K562 (cell line): ENCODE measurements around the gene PIP5K1B. TPM values are rescaled to one million over a fixed set of nuclear protein-coding genes. Genes with fewer than 3 reads are reported as not detected.

Source experiments
- CBFA2T2 ChIP-seq: fragments of 450-650 bp; conservative IDR thresholded peaks from 2 replicates; pipeline ENCODE4 v1.6.1; 2017; ENCODE audit warnings: mild to moderate bottlenecking
- FIP1L1 ChIP-seq: fragments of 200-400 bp; formaldehyde crosslinking; IDR thresholded peaks from 2 replicates; pipeline ENCODE4 v1.6.1; 2018; ENCODE audit warnings: mild to moderate bottlenecking, low read depth, low read length; ENCODE audit not compliant: poor library complexity, severe bottlenecking
- HNRNPK ChIP-seq: fragments of 200-400 bp; formaldehyde crosslinking; IDR thresholded peaks from one replicate; pipeline ENCODE4 v1.6.1; 2018; ENCODE audit warnings: mild to moderate bottlenecking, low read depth, low read length; ENCODE audit not compliant: poor library complexity, severe bottlenecking
- IRF9 ChIP-seq: fragments of 450-650 bp; IDR thresholded peaks from 2 replicates; pipeline ENCODE4 v1.6.1; 2016; ENCODE audit warnings: missing biosample characterization, missing genetic modification characterization
- MAFF ChIP-seq: IDR thresholded peaks from 2 replicates; pipeline ENCODE4 v1.6.1; 2012; ENCODE audit warnings: low read length, improper control_type of control experiment
- MEIS2 ChIP-seq: fragments of 450-650 bp; IDR thresholded peaks from 2 replicates; pipeline ENCODE4 v1.6.1; 2014; ENCODE audit warnings: mild to moderate bottlenecking; ENCODE audit not compliant: partially characterized antibody
- MTA2 ChIP-seq: fragments of 450-650 bp; IDR thresholded peaks from 2 replicates; pipeline ENCODE4 v1.6.1; 2016; ENCODE audit warnings: low read depth
- NCOR1 ChIP-seq: fragments of 450-650 bp; IDR thresholded peaks from 2 replicates; pipeline ENCODE4 v1.6.1; 2016; ENCODE audit warnings: mild to moderate bottlenecking, moderate library complexity
- NFIC ChIP-seq: fragments of 450-650 bp; IDR thresholded peaks from 2 replicates; pipeline ENCODE4 v1.6.1; 2017; ENCODE audit warnings: mild to moderate bottlenecking, inconsistent platforms
- NFXL1 ChIP-seq: fragments of 450-650 bp; formaldehyde crosslinking; IDR thresholded peaks from 2 replicates; pipeline ENCODE4 v1.4.0; 2021; ENCODE audit warnings: mild to moderate bottlenecking
- PPARD ChIP-seq: fragments of 250-450 bp; sonication (Bioruptor Pico); IDR thresholded peaks from 2 replicates; pipeline ENCODE4 v1.8.0; 2022; ENCODE audit warnings: inconsistent platforms, mild to moderate bottlenecking, moderate library complexity
- PTRF ChIP-seq: fragments of 450-650 bp; IDR thresholded peaks from 2 replicates; pipeline ENCODE4 v1.6.1; 2016; ENCODE audit warnings: mild to moderate bottlenecking, missing genetic modification characterization, missing compliant biosample characterization
- RAD21 ChIP-seq, 2 experiments: fragments of 250-450 bp in 1 of 2; fragments of 450-650 bp in 1 of 2; sonication (Bioruptor Pico) in 1 of 2; formaldehyde crosslinking in 1 of 2; IDR thresholded peaks in 1 of 2; conservative IDR thresholded peaks in 1 of 2; 2 replicates each; pipeline versions ENCODE4 v1.4.0 to v1.8.0; 2020 to 2022; ENCODE audit warnings: mild to moderate bottlenecking in 2 of 2, moderate library complexity in 1 of 2
- RAD51 ChIP-seq: fragments of 450-650 bp; IDR thresholded peaks from 2 replicates; pipeline ENCODE4 v1.7.1; 2016; ENCODE audit warnings: low read depth, mild to moderate bottlenecking, borderline replicate concordance
- SMARCA5 ChIP-seq: fragments of 450-650 bp; IDR thresholded peaks from 2 replicates; pipeline ENCODE4 v1.6.1; 2016
- SNRNP70 ChIP-seq: fragments of 200-400 bp; formaldehyde crosslinking; optimal IDR thresholded peaks from 2 replicates; pipeline ENCODE3; 2017; ENCODE audit warnings: low read depth, low read length
- STAG1 ChIP-seq: sonication (generic); formaldehyde crosslinking; IDR thresholded peaks from 2 replicates; pipeline ENCODE4 v1.5.0; 2020; ENCODE audit warnings: missing genetic modification reagents, borderline replicate concordance
- TFAM ChIP-seq: fragments of 250-450 bp; sonication (Bioruptor Pico); conservative IDR thresholded peaks from 2 replicates; pipeline ENCODE4 v1.5.0; 2021; ENCODE audit warnings: mild to moderate bottlenecking, moderate library complexity
- ZBED1 ChIP-seq: IDR thresholded peaks from 2 replicates; pipeline ENCODE4 v1.6.1; 2014
- ZFPM2 ChIP-seq: fragments of 250-450 bp; sonication (Bioruptor Pico); IDR thresholded peaks from 2 replicates; pipeline ENCODE4 v1.5.1; 2022; ENCODE audit warnings: mild to moderate bottlenecking
- ZNF174 ChIP-seq: fragments of 250-450 bp; sonication (Bioruptor Pico); IDR thresholded peaks from 2 replicates; pipeline ENCODE4 v1.4.0; 2020; ENCODE audit warnings: mild to moderate bottlenecking
- ZNF507 ChIP-seq: conservative IDR thresholded peaks from 2 replicates; pipeline ENCODE4 v1.6.1; 2017; ENCODE audit warnings: missing genetic modification characterization, missing compliant biosample characterization
- ZNF551 ChIP-seq: fragments of 250-450 bp; sonication (Bioruptor Pico); IDR thresholded peaks from 2 replicates; pipeline ENCODE4 v1.5.0; 2021; ENCODE audit warnings: mild to moderate bottlenecking, moderate library complexity
- polyA plus RNA-seq, 8 experiments: library from polyadenylated mRNA; depleted of rRNA in 4 of 8; stranded (reverse) in 5 of 8; unstranded in 3 of 8; fragments of >200 nt; fragmentation: Nextera tagmentation in 2 of 8; fragmentation: Illumina TruSeq in 1 of 8; extraction: Ambion mirVana in 2 of 8; extraction: Trizol in 1 of 8; gene quantifications; 2 replicates each; pipeline versions ENCODE4 v1.2.1 to v1.2.3, GENCODE V29; 2011 to 2014; ENCODE audit warnings: inconsistent platforms in 1 of 8, missing spikeins in 1 of 8
- total RNA-seq, 7 experiments: library from RNA; depleted of rRNA in 6 of 7; stranded (reverse); fragments of >200 nt in 6 of 7; fragmentation: Illumina TruSeq in 2 of 7; extraction: Trizol in 2 of 7; gene quantifications; 2 replicates each; pipeline versions ENCODE4 v1.2.1 to v1.2.3, GENCODE V29; 2011 to 2021; ENCODE audit warnings: low replicate concordance in 1 of 7
- TF ChIP-seq, protein P1 (sequence below), 2 experiments: fragments of 450-650 bp; conservative IDR thresholded peaks; 2 replicates each; pipeline ENCODE4 v1.6.1; 2017; ENCODE audit warnings: mild to moderate bottlenecking in 2 of 2, moderate library complexity in 2 of 2
- TF ChIP-seq, protein P2 (sequence below): fragments of 250-450 bp; sonication (Bioruptor Pico); IDR thresholded peaks from 2 replicates; pipeline ENCODE4 v1.5.0; 2021
- TF ChIP-seq, protein P3 (sequence below): fragments of 200-800 bp; sonication (Bioruptor generic); IDR thresholded peaks from 2 replicates; pipeline ENCODE4 v1.6.1; 2017; ENCODE audit warnings: missing genetic modification characterization, missing compliant biosample characterization

Gene PIP5K1B
- total and polyA plus RNA-seq, 9 of the 15 experiments (the other 6 are each of a cell fraction or from before 2014, with no cell fraction given), result 3.1 to 12.9 (median 7.4) TPM

DNA sequence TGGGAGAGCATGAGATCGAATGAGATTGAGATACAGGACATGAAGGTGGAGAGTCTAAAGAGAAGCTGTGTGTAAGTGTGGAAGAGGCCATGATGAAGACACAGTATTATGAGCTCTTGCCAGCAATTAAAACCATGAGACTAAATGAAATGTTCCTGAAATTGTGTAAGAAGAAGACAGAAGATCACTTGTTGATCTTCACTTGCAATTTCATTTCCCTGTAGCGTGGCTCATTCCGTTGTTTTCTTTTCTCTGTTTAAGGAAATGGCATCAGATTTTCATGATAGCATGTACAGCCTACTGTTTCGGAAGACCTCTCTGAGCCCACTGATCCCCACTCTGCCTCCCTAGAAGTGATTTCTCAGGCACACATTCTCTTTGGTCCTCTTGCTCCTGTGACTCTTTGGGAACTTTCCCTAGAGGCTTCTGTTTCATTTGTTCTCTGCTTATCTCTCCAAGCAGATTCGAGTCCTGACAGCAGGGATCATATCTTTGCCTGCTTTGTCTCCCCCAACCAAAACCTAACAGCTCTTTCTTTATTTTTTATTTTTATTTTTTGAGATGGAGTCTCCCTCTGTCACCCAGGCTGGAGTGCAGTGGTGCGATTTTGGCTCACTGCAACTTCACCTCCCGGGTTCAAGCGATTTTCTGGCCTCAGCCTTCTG, 16.8 kb downstream of the PIP5K1B start (continued):
- TF ChIP-seq PPARD (CRISPR knock-in tag), result no peak
- no peak for TF ChIP-seq IRF9 (tag)
- no peak for TF ChIP-seq SNRNP70
- TF ChIP-seq FIP1L1, result no peak
- no peak for TF ChIP-seq MAFF
- no peak for TF ChIP-seq TFAM
- TF ChIP-seq SMARCA5, result no peak
- no peak for TF ChIP-seq HNRNPK
- TF ChIP-seq MTA2, result 0 out of 2 replicates have a peak, but pooled peaks have one; percentile 24
- TF ChIP-seq, protein P1, sequence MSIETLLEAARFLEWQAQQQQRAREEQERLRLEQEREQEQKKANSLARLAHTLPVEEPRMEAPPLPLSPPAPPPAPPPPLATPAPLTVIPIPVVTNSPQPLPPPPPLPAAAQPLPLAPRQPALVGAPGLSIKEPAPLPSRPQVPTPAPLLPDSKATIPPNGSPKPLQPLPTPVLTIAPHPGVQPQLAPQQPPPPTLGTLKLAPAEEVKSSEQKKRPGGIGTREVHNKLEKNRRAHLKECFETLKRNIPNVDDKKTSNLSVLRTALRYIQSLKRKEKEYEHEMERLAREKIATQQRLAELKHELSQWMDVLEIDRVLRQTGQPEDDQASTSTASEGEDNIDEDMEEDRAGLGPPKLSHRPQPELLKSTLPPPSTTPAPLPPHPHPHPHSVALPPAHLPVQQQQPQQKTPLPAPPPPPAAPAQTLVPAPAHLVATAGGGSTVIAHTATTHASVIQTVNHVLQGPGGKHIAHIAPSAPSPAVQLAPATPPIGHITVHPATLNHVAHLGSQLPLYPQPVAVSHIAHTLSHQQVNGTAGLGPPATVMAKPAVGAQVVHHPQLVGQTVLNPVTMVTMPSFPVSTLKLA (conservative IDR thresholded peaks at IDR 0.05), result no peak
- TF ChIP-seq NFXL1 (CRISPR knock-in tag), result no peak
- no peak for TF ChIP-seq STAG1 (CRISPR knock-in tag)
- TF ChIP-seq, protein P2, sequence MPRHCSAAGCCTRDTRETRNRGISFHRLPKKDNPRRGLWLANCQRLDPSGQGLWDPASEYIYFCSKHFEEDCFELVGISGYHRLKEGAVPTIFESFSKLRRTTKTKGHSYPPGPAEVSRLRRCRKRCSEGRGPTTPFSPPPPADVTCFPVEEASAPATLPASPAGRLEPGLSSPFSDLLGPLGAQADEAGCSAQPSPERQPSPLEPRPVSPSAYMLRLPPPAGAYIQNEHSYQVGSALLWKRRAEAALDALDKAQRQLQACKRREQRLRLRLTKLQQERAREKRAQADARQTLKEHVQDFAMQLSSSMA, result no peak
- TF ChIP-seq PTRF (tag), result no peak
- no peak for TF ChIP-seq ZNF507 (tag)
- TF ChIP-seq, protein P3, sequence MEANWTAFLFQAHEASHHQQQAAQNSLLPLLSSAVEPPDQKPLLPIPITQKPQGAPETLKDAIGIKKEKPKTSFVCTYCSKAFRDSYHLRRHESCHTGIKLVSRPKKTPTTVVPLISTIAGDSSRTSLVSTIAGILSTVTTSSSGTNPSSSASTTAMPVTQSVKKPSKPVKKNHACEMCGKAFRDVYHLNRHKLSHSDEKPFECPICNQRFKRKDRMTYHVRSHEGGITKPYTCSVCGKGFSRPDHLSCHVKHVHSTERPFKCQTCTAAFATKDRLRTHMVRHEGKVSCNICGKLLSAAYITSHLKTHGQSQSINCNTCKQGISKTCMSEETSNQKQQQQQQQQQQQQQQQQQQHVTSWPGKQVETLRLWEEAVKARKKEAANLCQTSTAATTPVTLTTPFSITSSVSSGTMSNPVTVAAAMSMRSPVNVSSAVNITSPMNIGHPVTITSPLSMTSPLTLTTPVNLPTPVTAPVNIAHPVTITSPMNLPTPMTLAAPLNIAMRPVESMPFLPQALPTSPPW (CRISPR knock-in tag), result no peak
- no peak for TF ChIP-seq ZNF551 (CRISPR knock-in tag)
- TF ChIP-seq ZFPM2 (CRISPR knock-in tag), result no peak
- no peak for TF ChIP-seq RAD21 (CRISPR knock-in tag; conservative IDR thresholded peaks at IDR 0.05 in 1 of 2, IDR thresholded peaks at IDR 0.05 in 1 of 2)
- no peak for TF ChIP-seq RAD51
- TF ChIP-seq NCOR1, result peak; percentile 40; the same call in 1 of the 2 replicates
- no peak for TF ChIP-seq ZNF174 (CRISPR knock-in tag)
- no peak for TF ChIP-seq NFIC
- peak; percentile 21 for TF ChIP-seq MEIS2
- no peak for TF ChIP-seq ZBED1
- TF ChIP-seq CBFA2T2, result peak; percentile 46
